Measurements from ENCODE around the gene SH3GLB2.
"Not testable (repeated sequence)": the region's sequence is repeated elsewhere in the genome, so short reads cannot be mapped to it uniquely, and the experiment has no call there.

SH3GLB2 gene

GRCh38 chr9:129054163-129054851 is 26.2 kb upstream of the SH3GLB2 start:
- no peak for DNase-seq (ENCODE audit: low read depth in 2 of 2)

DNA sequence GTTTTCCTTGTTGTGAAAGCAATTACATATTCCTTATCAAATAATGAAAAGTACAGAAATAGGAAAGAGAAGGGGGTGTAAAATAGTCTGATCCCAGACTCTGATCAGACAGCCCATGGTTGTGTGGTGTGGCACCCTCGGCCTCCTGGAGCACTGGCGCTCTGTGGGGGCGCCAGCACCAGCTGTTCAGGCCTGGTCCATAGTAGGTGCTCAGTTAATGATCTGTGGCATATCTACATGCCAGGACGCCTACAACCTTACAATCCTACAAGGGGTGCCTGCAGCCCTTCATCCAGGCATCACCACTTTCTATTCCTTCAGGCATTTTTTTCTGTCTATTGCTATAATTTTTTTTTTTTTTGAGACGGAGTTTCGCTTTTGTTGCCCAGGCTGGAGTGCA is 24.9 kb upstream of the SH3GLB2 start:
- DNase-seq (ENCODE audit: low read depth in 2 of 2), result no peak

DNA sequence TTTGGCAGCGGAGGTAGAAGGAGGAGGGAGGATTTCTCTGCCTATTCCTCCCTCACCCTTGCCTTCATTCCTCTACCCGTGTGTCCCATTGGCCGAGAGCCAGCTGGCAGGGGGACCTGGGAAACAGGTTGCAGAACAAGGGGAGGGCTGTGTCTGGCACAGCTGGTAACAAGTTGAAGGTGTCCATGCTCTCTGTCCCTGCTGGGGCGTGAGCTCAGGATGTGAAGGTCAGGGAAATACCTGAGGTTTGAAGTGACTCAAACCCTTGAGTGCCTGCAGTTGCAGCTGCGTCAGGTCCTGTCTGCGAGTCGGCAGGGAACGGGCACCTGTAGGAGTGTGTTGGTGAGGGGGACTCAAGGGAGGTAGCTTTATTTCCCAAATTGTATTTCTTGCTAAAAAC is 24.5 kb upstream of the SH3GLB2 start:
- no peak for DNase-seq (ENCODE audit: low read depth in 2 of 2)

- no peak for DNase-seq (ENCODE audit: low read depth in 2 of 2)
These were observed 13.9 kb upstream of the SH3GLB2 start for GRCh38 chr9:129042016-129042415.

DNA sequence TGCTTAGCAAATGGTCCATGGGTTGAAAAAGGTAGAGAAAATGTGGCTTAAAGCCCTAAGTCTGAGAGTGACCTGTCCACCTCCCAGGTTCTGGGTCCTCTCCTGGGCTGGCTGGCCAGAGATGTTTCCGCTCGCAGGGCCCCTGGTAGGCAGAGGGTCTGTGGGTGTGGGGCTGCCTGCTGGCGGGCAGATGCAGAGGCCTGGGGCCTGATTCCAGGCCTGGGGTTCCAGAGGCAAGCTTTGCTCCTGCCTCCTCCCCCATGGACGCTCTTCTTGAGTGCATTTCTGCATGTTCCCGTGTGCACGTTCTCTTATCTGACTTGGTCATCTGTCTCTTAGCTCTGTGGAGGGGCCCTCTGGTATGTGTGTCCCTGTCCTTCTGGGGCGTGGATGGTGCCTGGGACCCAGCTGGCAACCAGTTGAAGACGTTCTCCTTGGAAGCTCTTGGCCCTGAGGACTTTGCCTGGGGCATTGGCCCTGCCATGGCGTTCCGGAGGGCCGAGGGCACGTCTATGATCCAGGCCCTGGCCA is 12.0 kb upstream of the SH3GLB2 start:
- no peak for DNase-seq (ENCODE audit: low read depth in 2 of 2)

- DNase-seq (ENCODE audit: low read depth in 2 of 2), result no peak
These were observed 10.2 kb upstream of the SH3GLB2 start for GRCh38 chr9:129038109-129038852.

GRCh38 chr9:129037767-129038098 is 9.6 kb upstream of the SH3GLB2 start:
- DNase-seq (ENCODE audit: low read depth in 2 of 2), result no peak

GRCh38 chr9:129036923-129037766 is 9.0 kb upstream of the SH3GLB2 start:
- no peak for DNase-seq (ENCODE audit: low read depth in 2 of 2)

- peak; percentile 83 to 90 for DNase-seq (ENCODE audit: low read depth in 2 of 2)
These were observed 8.3 kb upstream of the SH3GLB2 start, which contains the start of gene MIGA2 for GRCh38 chr9:129036241-129036922. Gene MIGA2, plus strand, starts transcription at chr9:129036626. Its CDS starts 3,969 bp downstream, at chr9:129040595.

DNA sequence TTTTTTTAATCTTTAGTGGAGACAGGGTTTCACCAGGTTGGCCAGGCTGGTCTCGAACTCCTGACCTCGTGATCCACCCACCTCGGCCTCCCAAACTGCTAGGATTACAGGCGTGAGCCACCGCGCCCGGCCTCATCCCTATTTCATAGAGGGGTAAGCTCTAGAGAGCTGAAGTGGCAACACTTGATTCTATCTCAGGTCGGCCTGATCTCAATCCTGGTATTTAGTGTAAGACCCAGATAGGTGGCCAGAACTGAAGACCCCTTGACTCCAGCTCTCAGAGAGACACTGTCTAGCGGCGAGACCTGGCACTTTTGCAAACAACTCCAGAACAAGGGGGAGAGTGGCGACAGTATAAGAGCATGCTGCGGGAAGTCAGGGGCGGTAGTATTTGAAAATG is 7.7 kb upstream of the SH3GLB2 start:
- DNase-seq (ENCODE audit: low read depth in 2 of 2), result not testable (repeated sequence)

DNA sequence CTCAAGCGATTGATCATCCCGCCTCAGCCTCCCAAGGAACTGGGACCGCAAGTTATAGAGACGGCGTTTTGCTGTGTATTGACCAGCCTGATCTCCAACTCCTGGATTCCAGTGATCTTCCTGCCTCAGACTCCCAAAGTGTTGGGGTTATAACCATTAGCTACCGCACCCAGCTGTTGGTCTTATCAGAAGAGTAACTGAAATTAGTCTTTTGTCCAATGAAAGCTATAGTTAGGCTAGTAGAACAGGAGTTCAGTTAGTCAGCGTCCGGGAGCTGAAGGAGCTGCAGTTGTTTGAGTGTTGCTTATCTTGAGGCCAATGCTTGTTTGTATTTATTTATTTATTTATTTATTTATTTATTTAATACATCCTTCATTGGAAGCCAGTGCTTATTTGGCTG is 5.1 kb upstream of the SH3GLB2 start:
- no peak for DNase-seq (ENCODE audit: low read depth in 2 of 2)

- no peak for DNase-seq (ENCODE audit: low read depth in 2 of 2)
These were observed 4.5 kb upstream of the SH3GLB2 start for GRCh38 chr9:129032541-129033159.

DNA sequence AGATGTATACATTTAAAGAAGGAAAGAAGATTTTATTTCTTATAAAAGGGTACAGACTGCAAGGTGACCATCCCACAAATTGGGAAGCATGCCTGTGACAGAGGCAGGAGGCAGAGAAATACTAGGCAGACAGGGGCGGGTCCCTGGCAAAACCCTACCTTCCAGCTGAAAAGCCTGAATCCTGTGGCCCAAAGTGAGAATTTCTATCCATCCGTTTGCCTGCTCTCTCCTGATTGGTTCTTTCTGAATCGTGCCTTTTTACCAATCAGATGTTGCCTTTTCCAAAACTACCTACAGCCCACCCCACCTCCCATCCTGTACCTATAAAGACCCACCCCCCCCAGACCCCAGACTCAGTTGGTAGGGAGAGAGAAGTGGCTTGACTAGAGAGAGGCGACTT is 3.4 kb upstream of the SH3GLB2 start:
- no peak for DNase-seq (ENCODE audit: low read depth in 2 of 2)

DNA sequence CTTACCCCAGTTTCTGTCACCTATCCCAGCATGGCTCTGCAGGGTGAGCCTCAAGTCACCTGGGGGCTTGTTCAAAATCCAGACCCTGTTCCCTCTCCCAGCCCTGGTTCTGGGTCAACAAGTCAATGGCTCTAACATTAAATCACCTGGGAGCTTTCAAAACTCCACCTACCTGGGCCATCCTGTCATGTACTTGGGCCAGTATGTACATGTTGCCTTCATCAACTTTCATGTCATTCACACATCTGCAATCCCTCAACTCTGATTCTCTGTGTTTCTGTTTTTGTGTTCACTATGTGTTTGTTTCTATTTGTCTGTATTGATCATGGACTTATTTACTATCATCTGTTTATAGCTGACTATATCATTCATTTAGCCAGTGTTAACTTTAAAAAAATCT is 2.1 kb upstream of the SH3GLB2 start:
- no peak for DNase-seq (ENCODE audit: low read depth in 2 of 2)

DNA sequence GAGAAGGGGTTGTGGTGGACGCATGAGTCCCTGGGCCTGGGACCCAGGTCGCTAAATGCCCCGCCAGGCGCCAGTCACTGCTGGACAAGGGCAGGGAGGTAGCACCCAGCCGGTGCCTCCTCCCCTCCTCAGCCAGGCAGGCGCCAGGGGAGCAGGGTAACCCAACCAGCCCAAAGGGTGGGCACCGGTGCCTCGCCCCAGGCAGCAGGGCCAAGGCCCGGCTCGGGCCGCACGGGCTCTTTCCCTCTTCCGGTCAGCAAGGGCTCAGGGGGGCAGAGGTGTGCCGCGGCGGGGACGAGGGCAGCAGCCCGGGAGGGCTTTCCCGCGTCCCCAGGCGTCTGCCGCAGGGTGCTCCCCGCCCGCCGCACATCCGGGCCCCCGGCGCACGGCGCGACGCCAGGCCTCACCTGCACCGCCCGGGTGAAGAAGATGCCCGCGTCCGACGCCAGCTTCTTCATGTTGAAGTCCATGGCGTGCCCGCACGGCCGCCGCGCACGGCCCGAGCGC is 393 bp downstream of the SH3GLB2 start:
- peak in 1 of 2 donors; percentile 24 for DNase-seq (ENCODE audit: low read depth in 2 of 2)

DNA sequence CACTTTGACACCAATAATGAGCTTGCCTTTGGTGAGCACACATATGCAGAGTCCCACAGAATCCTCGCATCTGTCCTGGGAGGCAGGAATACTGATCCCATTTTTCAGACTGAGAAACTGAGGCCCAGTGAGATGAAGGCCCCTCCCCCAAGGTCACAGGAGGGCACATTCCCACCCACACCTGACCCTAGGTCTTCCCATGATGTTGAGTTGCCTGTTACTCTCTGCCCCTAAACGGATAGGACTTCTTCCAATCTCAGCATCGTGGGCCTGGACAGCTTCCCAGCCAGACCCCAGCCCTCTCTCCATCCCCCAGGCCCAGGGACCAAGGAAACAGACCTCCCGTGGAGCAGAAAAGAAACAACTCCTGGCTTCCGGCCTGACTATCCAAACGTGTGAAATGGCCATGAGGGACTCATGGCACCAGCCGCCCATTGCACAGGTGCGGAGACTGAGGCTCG is 877 bp downstream of the SH3GLB2 start:
- no peak for DNase-seq (ENCODE audit: low read depth in 2 of 2)

GRCh38 chr9:129026442-129027223 is 1.5 kb downstream of the SH3GLB2 start:
- DNase-seq (ENCODE audit: low read depth in 2 of 2), result no peak

DNA sequence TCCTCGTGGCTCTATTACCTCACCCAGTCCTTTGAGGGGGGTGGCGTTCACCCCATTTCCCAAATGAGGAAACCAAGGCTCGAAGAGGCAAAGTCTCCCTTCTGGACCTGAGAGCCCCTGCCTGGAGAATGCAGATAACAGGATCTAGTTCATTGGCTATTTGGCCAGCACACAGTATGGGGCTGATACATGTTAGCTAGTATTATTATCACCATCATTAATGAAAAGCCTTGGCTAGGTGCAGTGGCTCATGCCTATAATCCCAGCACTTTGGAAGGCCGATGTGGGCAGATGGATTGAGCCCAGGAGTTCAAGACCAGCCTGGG is 4.3 kb downstream of the SH3GLB2 start:
- DNase-seq (ENCODE audit: low read depth in 2 of 2), result no peak

- DNase-seq (ENCODE audit: low read depth in 2 of 2), result no peak
These were observed 4.9 kb downstream of the SH3GLB2 start for GRCh38 chr9:129023036-129023907.
